ENCODE measurements around the gene SH3RF2. TPM values are rescaled to one million over a fixed set of nuclear protein-coding genes. Genes with fewer than 3 reads are reported as not detected.

Gene SH3RF2
- total and polyA plus RNA-seq, 4 donors = 1.0 to 10.5 (median 4.9) TPM

- H3K9ac ChIP-seq (ENCODE audit: low read depth in 1 of 2, low read length in 2 of 2) = no peak overlapping the region
- WGBS = 83% methylated on average over 10 of the region's 10 CpGs
- TF ChIP-seq NR2F2 (IDR thresholded peaks at IDR 0.05) (no peak), FOXA1 (IDR thresholded peaks at IDR 0.05) (no peak), JUND (IDR thresholded peaks at IDR 0.05) (no peak), RXRA (IDR thresholded peaks at IDR 0.05) (no peak), HNF4G (IDR thresholded peaks at IDR 0.05) (no peak), GABPA (IDR thresholded peaks at IDR 0.05 in 1 of 2, conservative IDR thresholded peaks at IDR 0.05 in 1 of 2) (no peak)
- no peaks in the 10 kb centered on the region for H3K9me3 ChIP-seq (ENCODE audit: control insufficient read depth in 4 of 4, low read length in 3 of 4)
- no peak overlapping the region for H3K4me3 ChIP-seq (ENCODE audit: low read depth in 1 of 3, low read length in 3 of 3)
- H3K27me3 ChIP-seq (ENCODE audit: control insufficient read depth in 4 of 4, insufficient read depth in 4 of 4, low read length in 3 of 4) = no peaks in the 10 kb centered on the region
- H3K36me3 ChIP-seq (ENCODE audit: control insufficient read depth in 4 of 4, insufficient read depth in 3 of 4, low read depth in 1 of 4, low read length in 3 of 4) = no peaks in the 10 kb centered on the region
- DNase-seq (ENCODE audit: low spot score) = no peak
- H3K27ac ChIP-seq (ENCODE audit: low read depth in 1 of 2, low read length in 2 of 2) = no peak overlapping the region
- H3K4me1 ChIP-seq (ENCODE audit: control insufficient read depth in 4 of 4, insufficient read depth in 4 of 4, low read length in 3 of 4) = no peaks in the 10 kb centered on the region
These were observed 91.4 kb downstream of the SH3RF2 start for GRCh38 chr5:146027751-146028150.

- no peaks in the 10 kb centered on the region for H3K36me3 ChIP-seq (ENCODE audit: control insufficient read depth in 4 of 4, insufficient read depth in 3 of 4, low read depth in 1 of 4, low read length in 3 of 4)
- DNase-seq (ENCODE audit: low spot score) = no peak
- no peaks in the 10 kb centered on the region for H3K4me1 ChIP-seq (ENCODE audit: control insufficient read depth in 4 of 4, insufficient read depth in 4 of 4, low read length in 3 of 4)
- no peak overlapping the region for H3K9ac ChIP-seq (ENCODE audit: low read depth in 1 of 2, low read length in 2 of 2)
- no peaks in the 10 kb centered on the region for H3K27me3 ChIP-seq (ENCODE audit: control insufficient read depth in 4 of 4, insufficient read depth in 4 of 4, low read length in 3 of 4)
- no peaks in the 10 kb centered on the region for H3K9me3 ChIP-seq (ENCODE audit: control insufficient read depth in 4 of 4, low read length in 3 of 4)
- TF ChIP-seq ATF3 (IDR thresholded peaks at IDR 0.05) = no peak
- TF ChIP-seq REST (IDR thresholded peaks at IDR 0.05) = no peak
- no peak for TF ChIP-seq HNF4G (IDR thresholded peaks at IDR 0.05)
- TF ChIP-seq MAX (IDR thresholded peaks at IDR 0.05) = no peak
- TF ChIP-seq NR2F2 (IDR thresholded peaks at IDR 0.05) = no peak
- no peak for TF ChIP-seq TAF1 (conservative IDR thresholded peaks at IDR 0.05)
- TF ChIP-seq CTCF (IDR thresholded peaks at IDR 0.05; ENCODE audit: low read depth, low read length, missing input control) = no peak
- TF ChIP-seq EGR1 (IDR thresholded peaks at IDR 0.05; ENCODE audit: low read depth in 2 of 2) = no peak
- no peak for TF ChIP-seq RXRA (IDR thresholded peaks at IDR 0.05)
- TF ChIP-seq HNF4A (conservative IDR thresholded peaks at IDR 0.05) = no peak
- no peak for TF ChIP-seq GABPA (IDR thresholded peaks at IDR 0.05 in 1 of 2, conservative IDR thresholded peaks at IDR 0.05 in 1 of 2)
- no peak for TF ChIP-seq YY1 (IDR thresholded peaks at IDR 0.05)
- TF ChIP-seq ZBTB33 (IDR thresholded peaks at IDR 0.05) = no peak
- no peak for TF ChIP-seq RAD21 (IDR thresholded peaks at IDR 0.05)
- TF ChIP-seq SP1 (IDR thresholded peaks at IDR 0.05) = no peak
- H3K27ac ChIP-seq (ENCODE audit: low read depth in 1 of 2, low read length in 2 of 2) = no peak overlapping the region
- 85% methylated on average over 3 of the region's 3 CpGs for WGBS
- no peak overlapping the region for H3K4me3 ChIP-seq (ENCODE audit: low read depth in 1 of 3, low read length in 3 of 3)
These were observed 96.5 kb downstream of the SH3RF2 start for GRCh38 chr5:146032911-146033310.

Measured in liver (tissue), 9 donors.